Endometrial microvascular endothelial cells (primary cell): ENCODE data around the gene METRNL. TPM values are rescaled to one million over a fixed set of nuclear protein-coding genes. Genes with fewer than 3 reads are reported as not detected.
"Not testable (repeated sequence)": the region's sequence is repeated elsewhere in the genome, so short reads cannot be mapped to it uniquely, and the experiment has no call there.

ENCODE experiments used
- in situ Hi-C: cut with HindIII; loops from 2 replicates; pipeline ENCODE4 v1.10.0; 2017; ENCODE audit warnings: low sequenced_read_pairs, low pct_unique_long_range_greater_than_20kb; ENCODE audit errors: inconsistent ontology term
- total RNA-seq: library from RNA; depleted of rRNA; stranded (reverse); fragments of >200 nt; gene quantifications from one replicate; pipeline ENCODE4 v1.2.3, GENCODE V29; 2015; ENCODE audit errors: inconsistent ontology term

METRNL gene
- 11.9 TPM for total RNA-seq

DNA sequence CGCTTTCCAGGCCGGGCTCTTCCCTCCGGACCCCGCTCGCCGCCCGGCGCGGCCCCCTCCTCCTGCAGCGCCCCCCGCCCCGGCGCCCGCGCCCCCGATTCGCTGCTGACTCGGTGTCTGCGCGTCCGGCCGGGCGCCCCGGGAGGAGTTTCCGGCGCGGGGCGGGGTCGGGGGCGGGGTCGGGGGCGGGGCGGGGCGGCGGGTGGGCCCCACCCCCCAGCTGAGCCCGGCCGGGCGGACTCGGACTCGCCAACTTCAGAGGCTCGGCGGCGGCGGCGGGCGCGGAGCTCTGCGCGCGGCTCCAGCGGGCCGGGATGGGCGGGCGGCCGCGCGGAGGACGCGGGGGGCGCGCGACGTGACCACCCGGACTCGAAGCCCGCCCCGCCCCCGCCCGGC, at the start of gene METRNL:
Gene METRNL (plus strand): TSS at position 258 of the 396 bp plus-strand sequence. CDS start 207 bp downstream, outside the sequence.
- in situ Hi-C loops = no loop called here

- in situ Hi-C loops = no loop called here
These were observed 49.0 kb upstream of the METRNL start for GRCh38 chr17:83030432-83030831.

- in situ Hi-C loops = no loop called here
These were observed 48.0 kb upstream of the METRNL start for GRCh38 chr17:83031321-83031945.

- in situ Hi-C loops = not testable (repeated sequence)
These were observed 47.4 kb upstream of the METRNL start for GRCh38 chr17:83031946-83032451.

DNA sequence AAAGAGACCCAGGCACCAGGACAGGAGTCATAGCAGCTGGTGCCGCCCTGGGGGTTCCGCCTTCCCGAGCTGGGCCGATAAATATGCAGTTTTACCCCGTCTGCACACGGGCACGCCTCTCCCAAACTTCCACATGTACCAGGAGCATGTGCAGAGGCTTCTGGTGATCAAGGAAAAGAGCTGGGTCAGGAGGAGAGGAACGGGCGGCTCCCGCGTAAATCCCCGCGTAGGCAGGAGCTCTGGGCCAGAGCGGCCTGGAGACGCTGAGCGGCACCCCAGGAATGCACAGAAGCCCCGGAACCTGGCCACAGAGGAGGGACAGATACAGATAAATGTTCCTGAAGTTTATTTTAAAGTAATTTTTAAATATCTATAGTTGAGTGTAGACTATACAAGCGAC, 46.6 kb upstream of the METRNL start:
- in situ Hi-C loops = no loop called here

- in situ Hi-C loops = no loop called here
These were observed 44.9 kb upstream of the METRNL start for GRCh38 chr17:83034525-83034924.

DNA sequence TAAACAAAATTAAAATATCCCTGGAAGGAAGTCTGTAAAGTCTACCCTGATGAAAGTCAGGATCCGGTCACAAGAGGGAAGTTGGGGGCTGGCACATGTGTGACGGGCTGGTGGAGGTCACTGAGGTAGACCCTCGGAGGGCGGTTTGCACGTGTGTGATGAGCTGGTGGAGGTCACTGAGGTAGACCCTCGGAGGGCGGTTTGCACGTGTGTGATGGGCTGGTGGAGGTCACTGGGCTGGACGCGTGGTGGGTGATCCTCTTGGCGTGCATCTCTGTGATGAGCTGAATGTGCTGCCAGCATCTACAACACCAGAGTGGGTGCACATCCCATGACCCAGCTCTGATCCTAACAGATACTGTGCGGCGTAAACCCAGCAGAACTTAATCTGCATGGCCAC, 43.7 kb upstream of the METRNL start:
- in situ Hi-C loops = no loop called here

DNA sequence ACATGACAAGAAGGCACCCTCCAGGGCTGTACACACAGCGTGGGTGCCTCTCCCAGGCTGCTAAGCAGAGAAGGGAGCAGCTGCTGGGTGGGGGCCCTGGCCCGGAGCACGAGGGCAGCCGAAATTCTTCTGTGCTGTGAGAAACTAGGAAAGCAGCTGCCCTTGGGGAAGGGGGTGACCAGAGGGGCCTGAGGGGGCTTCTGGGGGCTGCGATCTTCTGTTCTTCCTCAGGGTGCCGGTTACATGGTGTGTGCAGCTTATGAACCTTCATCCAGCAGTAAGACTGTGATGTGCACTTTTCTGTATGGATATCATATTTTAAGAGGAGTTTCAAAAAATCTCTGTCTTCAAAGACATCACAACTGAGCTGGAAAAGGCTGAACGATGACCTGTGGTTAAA, 43.2 kb upstream of the METRNL start:
- in situ Hi-C loops = no loop called here

- in situ Hi-C loops = no loop called here
These were observed 42.7 kb upstream of the METRNL start for GRCh38 chr17:83036666-83037065.

GRCh38 chr17:83037084-83037873, 42.1 kb upstream of the METRNL start:
- in situ Hi-C loops = no loop called here

DNA sequence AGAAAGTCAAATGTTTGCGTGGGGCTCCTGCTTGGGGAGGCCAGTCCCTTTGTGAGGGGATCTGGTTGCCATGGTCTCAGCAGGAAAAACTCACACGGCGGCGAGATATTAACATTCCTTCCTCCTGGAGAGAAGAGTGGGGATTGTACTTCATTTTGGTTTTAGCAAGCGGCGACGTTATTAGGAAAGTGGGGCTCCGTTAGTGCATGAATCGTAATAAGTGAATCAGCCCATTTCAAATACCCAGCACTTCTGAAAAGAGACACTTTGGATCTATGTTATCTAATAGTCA, 41.6 kb upstream of the METRNL start:
- in situ Hi-C loops = no loop called here

DNA sequence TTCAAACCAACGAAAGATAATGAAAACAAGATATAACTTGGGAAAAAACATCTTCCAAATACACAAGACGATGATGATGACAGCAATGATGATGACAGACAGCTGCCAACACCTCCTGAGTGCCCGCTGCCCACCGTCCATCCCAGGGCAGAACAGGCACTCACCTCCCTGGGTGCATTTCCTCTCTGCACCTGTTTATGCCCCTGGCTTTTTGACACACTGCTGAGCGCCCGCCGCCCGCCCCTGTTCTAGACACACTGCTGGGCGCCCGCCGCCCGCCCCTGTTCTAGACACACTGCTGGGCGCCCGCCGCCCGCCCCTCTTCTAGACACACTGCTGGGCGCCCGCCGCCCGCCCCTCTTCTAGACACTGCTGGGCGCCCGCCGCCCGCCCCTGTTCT, 40.4 kb upstream of the METRNL start:
- in situ Hi-C loops = not testable (repeated sequence)

DNA sequence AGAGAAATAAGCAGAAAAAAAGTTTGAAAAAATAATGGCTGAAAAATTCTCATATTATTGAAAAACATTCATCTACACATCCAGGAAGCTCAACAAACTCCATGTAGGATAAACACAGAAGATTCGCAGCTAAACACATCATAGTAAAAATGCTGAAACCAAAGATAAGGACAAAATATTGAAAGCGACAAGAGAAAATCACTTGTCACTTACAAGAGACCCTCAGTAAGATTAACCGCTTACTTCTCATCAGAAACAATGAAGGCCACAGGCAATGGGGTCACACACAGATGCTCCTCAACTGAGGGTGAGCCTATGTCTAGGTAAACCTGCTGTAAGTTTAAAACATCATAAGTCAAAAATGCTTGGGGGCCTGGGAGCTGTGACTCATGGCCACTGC, 38.1 kb upstream of the METRNL start:
- in situ Hi-C loops = no loop called here

DNA sequence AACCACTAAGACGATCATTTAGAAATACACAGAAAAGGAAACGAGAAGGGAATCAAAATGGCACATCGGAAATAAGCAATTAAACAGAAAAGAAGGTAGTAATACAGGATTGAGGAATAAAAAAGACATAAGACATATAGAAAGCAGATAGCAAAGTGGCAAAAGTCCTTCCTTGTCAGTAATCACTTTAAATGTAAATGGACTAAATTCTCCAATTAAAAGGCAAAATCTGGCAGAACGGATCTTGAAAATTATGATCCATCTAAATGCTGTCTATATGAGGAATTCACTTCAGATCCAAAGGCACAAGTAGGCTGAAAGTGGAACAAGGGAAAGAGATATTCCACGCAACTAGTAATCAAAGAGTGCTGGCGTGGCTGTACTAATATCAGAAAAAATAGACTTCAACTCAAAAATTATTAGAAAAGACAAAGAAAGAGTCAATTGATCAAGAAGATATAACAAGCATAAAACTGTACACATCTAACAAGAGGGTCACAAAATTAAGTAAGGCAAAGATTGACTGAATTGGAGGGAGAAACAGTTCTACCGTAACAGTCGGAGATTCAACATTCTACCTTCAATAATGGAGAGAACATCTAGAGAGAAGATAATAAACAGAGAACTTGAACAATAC, 36.8 kb upstream of the METRNL start:
- in situ Hi-C loops = no loop called here

- in situ Hi-C loops = not testable (repeated sequence)
These were observed 34.9 kb upstream of the METRNL start for GRCh38 chr17:83044479-83044878.

DNA sequence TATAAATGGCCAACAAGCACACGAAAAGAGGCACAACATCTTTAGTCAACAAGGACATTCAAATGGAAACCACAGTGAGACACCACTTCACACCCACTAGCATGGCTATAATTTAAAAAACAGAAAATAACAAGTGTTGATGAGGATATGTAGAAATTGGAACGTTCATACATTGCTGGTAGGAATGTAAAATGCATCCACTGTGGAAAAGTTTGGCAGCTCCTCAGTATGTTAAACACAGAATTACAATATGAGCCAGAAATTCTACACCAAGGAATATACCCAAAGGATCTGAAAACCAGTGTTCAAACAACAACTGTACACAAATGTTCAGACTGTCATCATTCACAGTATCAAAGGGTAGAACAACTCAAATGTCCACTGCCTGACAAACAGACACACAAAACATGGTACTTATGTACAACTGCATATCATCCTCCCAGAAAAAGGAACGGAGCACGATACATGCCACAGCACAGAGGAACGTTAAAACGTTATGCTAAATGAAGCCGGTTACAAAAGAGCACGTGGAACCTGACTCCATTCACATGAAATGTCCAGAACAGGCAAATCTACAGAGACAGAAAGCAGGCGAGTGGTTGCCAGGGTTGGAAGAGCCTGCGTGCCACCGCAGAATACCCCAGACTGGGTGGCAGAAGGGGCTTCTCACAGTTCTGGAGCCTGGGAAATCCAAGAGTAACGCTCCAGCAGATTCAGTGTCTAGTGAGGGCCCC, 32.8 kb upstream of the METRNL start:
- in situ Hi-C loops = no loop called here

- in situ Hi-C loops = no loop called here
These were observed 32.3 kb upstream of the METRNL start for GRCh38 chr17:83047182-83047478.

GRCh38 chr17:83047818-83048475, 31.5 kb upstream of the METRNL start:
- in situ Hi-C loops = not testable (repeated sequence)
